Bronchial epithelial cell (primary cell): Measurements from ENCODE around the gene PPP2R5C. TPM values are rescaled to one million over a fixed set of nuclear protein-coding genes. Genes with fewer than 3 reads are reported as not detected.
A peak's percentile ranks its signal among the peaks of the same experiment; 100 is the strongest.

ENCODE experiments used
- DNase-seq: peaks from one replicate; pipeline ENCODE4 v3.0.0-alpha.2; 2010; ENCODE audit warnings: low read depth
- FAIRE-seq: peaks from 2 replicates; lab custom pipeline; 2011; peaks lifted over from hg19 to GRCh38; lab: Jason Lieb, UNC
- H3K27me3 ChIP-seq: 2 replicates; pipeline ENCODE4 v1.5.1; 2011; ENCODE audit warnings: low read length; ENCODE audit not compliant: control insufficient read depth, insufficient read depth
- H3K36me3 ChIP-seq: 2 replicates; pipeline ENCODE4 v1.5.1; 2011; ENCODE audit warnings: low read length; ENCODE audit not compliant: control insufficient read depth, insufficient read depth
- H3K4me3 ChIP-seq: 2 replicates; pipeline ENCODE4 v1.5.1; 2011; ENCODE audit warnings: mild to moderate bottlenecking, low read depth, low read length, control low read depth
- total RNA-seq: library from RNA; depleted of rRNA; stranded (reverse); fragments of >200 nt; gene quantifications from 2 replicates; pipeline ENCODE4 v1.2.1, GENCODE V29; 2014
- TF ChIP-seq, protein P1 (sequence below): IDR thresholded peaks from 2 replicates; pipeline ENCODE4 v1.5.1; 2011; ENCODE audit warnings: mild to moderate bottlenecking, moderate library complexity, low read length, control low read depth, inconsistent platforms; ENCODE audit not compliant: insufficient read depth, severe bottlenecking

The PPP2R5C gene
- total RNA-seq, 1 donor from 2014 or later: 71.3 TPM

DNA sequence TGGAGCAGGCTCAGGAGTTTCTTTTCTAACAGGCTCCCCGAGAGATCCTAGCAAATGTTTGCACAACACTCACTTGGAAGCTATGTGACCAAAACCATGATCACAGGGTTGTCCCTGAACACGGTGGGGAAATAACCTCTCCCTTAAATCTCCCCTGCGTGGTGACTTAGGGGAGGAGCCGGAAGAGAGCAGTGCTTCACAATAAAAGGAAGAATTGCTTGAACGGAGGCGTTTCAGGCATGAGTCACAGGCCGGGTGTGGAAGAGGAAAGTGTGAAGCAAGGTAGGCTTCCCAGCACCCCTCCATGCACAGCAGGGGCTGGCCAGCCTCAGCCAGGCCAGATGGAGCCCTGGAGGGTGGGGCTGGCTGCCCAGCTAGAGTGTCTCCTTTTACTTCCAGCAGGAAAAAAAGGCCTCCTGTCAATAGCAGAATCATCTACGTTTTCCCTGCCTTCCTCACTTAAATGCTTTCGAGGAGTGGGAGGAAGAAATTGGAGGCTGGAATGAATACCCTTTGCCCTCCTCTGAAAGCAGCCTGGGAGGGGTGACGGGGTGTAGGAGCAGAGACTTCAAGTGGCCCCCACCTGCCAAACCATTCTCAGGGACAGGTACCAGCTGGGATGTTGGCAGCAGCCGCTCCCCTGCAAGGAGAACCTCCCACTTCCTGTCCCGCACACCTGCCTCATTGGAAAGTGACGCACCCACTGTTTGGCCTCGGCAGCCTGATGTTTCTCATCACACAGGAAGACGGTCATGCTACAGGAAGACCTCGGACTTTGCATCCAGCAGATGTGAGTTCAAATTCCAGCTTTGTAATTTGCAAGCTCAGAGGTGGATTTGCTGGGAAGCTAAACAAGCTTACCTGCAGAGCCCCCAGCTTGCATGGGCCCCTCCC is 30.1 kb upstream of the PPP2R5C start:
- H3K27me3 ChIP-seq: no peaks in the 10 kb centered on the region
- DNase-seq (peak; percentile 93), FAIRE-seq (peak; percentile 96)
- no peak overlapping the region for H3K4me3 ChIP-seq
- TF ChIP-seq, protein P1, sequence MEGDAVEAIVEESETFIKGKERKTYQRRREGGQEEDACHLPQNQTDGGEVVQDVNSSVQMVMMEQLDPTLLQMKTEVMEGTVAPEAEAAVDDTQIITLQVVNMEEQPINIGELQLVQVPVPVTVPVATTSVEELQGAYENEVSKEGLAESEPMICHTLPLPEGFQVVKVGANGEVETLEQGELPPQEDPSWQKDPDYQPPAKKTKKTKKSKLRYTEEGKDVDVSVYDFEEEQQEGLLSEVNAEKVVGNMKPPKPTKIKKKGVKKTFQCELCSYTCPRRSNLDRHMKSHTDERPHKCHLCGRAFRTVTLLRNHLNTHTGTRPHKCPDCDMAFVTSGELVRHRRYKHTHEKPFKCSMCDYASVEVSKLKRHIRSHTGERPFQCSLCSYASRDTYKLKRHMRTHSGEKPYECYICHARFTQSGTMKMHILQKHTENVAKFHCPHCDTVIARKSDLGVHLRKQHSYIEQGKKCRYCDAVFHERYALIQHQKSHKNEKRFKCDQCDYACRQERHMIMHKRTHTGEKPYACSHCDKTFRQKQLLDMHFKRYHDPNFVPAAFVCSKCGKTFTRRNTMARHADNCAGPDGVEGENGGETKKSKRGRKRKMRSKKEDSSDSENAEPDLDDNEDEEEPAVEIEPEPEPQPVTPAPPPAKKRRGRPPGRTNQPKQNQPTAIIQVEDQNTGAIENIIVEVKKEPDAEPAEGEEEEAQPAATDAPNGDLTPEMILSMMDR: no peak
- no peaks in the 10 kb centered on the region for H3K36me3 ChIP-seq

DNA sequence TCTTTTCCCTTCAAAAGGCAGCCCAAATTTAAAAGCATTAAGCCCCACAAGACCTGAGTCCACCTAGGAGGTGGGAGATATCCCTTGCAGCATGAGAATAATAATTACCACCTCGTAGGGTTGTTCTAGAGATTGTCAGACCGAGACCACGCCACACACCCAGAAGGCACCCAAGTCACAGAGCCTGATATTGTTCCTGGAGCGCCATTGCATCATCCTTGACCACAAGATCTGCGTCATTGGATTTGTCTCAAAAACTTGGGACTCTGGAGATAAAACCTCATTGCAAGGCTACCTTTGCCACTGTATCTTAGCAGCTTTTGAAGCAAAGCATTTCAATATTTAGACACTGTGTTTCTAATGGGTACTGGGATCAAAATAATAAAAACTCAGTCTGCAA is 29.4 kb upstream of the PPP2R5C start:
- TF ChIP-seq, protein P1: no peak
- no peak overlapping the region for H3K4me3 ChIP-seq
- FAIRE-seq (no peak), DNase-seq (peak; percentile 14)
- H3K36me3 ChIP-seq: no peaks in the 10 kb centered on the region
- no peaks in the 10 kb centered on the region for H3K27me3 ChIP-seq

GRCh38 chr14:101733211-101733610 is 28.3 kb upstream of the PPP2R5C start:
- Histone ChIP-seq H3K4me3 (no peak overlapping the region), H3K27me3 (no peaks in the 10 kb centered on the region), H3K36me3 (no peaks in the 10 kb centered on the region)
- peak; percentile 69 for DNase-seq
- TF ChIP-seq, protein P1: no peak
- FAIRE-seq: no peak

DNA sequence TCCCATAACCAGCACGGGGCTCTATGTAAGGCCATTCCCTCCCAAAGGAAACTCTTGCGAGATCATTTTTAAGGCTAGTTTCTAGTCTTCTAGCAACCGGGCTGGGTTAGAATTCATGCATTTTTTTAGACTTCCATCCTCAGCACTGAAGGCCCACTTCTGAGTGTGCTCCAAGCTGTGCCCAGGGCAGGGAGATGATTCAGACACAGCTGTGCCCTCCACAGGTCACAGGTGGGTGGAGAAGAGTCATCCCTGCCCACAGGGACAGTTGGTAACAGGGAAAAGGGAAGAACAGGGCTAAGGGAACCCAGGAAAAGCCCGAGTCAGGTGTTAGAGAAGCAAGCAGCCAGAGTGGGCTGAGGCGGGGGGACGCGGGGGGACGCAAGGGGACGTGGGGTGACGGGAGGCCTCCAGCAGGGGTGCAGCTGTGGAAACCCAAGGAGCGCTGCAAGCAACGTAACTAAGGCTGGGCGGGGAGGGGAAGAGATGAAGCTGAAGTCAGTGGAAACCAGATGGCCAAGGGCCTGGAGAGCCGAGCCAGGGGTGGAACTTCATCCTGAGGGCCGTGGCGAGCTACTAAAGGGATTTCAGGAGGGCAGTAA is 27.2 kb upstream of the PPP2R5C start:
- TF ChIP-seq, protein P1: no peak
- Histone ChIP-seq H3K27me3 (no peaks in the 10 kb centered on the region), H3K4me3 (no peak overlapping the region), H3K36me3 (no peaks in the 10 kb centered on the region)
- no peak for DNase-seq
- no peak for FAIRE-seq

DNA sequence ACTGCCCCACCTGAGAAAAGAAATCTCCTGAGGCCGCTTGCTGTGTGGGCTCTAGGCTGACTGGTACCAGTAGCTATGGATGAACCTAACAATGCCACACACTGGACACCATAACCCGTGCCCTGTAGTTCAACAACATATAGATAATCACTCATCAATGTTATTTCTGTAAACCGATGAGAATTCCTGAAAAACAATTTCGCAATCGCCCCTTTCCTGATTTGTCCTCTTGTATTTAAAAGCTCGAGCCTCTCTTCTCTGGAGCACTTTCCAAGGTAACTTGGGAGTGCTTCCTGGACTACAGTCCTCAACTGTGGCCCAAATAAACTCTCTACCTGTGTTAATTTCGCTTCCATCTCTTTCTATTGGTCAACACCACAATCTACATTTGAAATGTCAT is 26.1 kb upstream of the PPP2R5C start:
- TF ChIP-seq, protein P1: no peak
- FAIRE-seq: no peak
- no peak overlapping the region for H3K4me3 ChIP-seq
- DNase-seq: no peak
- no peaks in the 10 kb centered on the region for H3K27me3 ChIP-seq
- no peaks in the 10 kb centered on the region for H3K36me3 ChIP-seq
